HL-60 (cell line): ENCODE measurements around the gene FALEC.

ENCODE experiments used
- DNase-seq, 2 experiments: peaks; one replicate each; pipeline ENCODE4 v3.0.0-alpha.2; 2010 to 2020; ENCODE audit warnings: low read depth in 1 of 2, low spot score in 1 of 2
- H3K27ac ChIP-seq: fragments of 250-450 bp; sonication (Bioruptor Pico); replicated peaks from 2 replicates; pipeline ENCODE4 v1.5.1; 2020; ENCODE audit warnings: mild to moderate bottlenecking, moderate library complexity
- H3K27me3 ChIP-seq: fragments of 250-450 bp; sonication (Bioruptor Pico); 2 replicates; pipeline ENCODE4 v1.5.1; 2021; ENCODE audit warnings: mild to moderate bottlenecking, moderate library complexity; ENCODE audit not compliant: insufficient read depth, poor library complexity, severe bottlenecking
- H3K4me3 ChIP-seq: replicated peaks from 2 replicates; pipeline ENCODE4 v1.5.1; 2011; ENCODE audit warnings: mild to moderate bottlenecking, control low read depth, low read length; ENCODE audit not compliant: insufficient read depth
- GABPA ChIP-seq: IDR thresholded peaks from 2 replicates; pipeline ENCODE4 v1.6.1; 2012; ENCODE audit warnings: low read depth
- POLR2AphosphoS5 ChIP-seq: IDR thresholded peaks from 2 replicates; pipeline ENCODE4 v1.6.1; 2012; ENCODE audit warnings: low read depth
- SPI1 ChIP-seq: IDR thresholded peaks from 2 replicates; pipeline ENCODE4 v1.6.1; 2012; ENCODE audit warnings: low read depth, mild to moderate bottlenecking, borderline replicate concordance
- TF ChIP-seq, protein P1 (sequence below): IDR thresholded peaks from one replicate; pipeline ENCODE4 v1.5.1; 2011; ENCODE audit warnings: low read length, control low read depth, inconsistent platforms; ENCODE audit not compliant: insufficient read depth
- TF ChIP-seq, protein P2 (sequence below): IDR thresholded peaks from 2 replicates; pipeline ENCODE4 v1.6.1; 2012; ENCODE audit warnings: low read depth; ENCODE audit not compliant: insufficient replicate concordance

FALEC gene

DNA sequence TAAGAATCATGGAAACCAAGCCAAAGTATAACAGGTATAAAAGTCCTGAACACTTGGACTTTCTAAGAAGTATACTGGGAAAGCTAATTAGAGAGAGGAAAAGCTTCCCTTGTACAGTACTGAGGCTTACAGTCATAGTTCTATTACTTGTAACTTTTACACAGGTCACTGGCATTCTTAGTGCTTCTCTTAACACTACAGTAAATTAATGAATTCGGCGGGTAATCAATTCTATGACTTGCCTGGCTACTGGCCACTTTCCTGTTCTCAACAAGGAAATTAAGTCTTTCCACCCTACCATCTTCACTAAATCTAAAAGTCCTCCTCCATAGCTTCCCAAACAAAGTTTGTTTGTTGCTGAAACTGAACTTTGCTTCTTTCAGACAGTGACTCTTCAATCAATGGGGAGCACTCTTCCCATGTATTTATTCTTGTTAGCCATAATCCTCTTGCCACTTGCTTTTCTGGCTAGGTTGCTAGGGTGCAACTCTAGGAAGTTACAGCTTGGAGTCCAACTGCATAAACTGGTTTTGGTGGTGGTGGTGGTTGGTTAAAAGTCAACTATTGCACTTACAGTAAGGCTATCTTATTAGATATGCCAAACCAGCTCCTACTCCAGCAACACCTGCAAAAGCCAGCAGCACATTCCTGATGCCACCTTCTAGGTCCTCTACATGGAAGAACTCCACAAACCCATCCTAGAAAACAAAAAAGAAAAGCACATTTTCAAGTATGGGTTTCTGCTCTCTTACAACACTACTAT lies 61.4 kb downstream of the FALEC start:
- no peaks in the 10 kb centered on the region for H3K27me3 ChIP-seq
- peak overlapping the region; percentile 93 for H3K4me3 ChIP-seq
- peak overlapping the region; percentile 13 for H3K27ac ChIP-seq
- TF ChIP-seq, protein P1, sequence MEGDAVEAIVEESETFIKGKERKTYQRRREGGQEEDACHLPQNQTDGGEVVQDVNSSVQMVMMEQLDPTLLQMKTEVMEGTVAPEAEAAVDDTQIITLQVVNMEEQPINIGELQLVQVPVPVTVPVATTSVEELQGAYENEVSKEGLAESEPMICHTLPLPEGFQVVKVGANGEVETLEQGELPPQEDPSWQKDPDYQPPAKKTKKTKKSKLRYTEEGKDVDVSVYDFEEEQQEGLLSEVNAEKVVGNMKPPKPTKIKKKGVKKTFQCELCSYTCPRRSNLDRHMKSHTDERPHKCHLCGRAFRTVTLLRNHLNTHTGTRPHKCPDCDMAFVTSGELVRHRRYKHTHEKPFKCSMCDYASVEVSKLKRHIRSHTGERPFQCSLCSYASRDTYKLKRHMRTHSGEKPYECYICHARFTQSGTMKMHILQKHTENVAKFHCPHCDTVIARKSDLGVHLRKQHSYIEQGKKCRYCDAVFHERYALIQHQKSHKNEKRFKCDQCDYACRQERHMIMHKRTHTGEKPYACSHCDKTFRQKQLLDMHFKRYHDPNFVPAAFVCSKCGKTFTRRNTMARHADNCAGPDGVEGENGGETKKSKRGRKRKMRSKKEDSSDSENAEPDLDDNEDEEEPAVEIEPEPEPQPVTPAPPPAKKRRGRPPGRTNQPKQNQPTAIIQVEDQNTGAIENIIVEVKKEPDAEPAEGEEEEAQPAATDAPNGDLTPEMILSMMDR, result no peak
- no peak for TF ChIP-seq SPI1
- TF ChIP-seq POLR2AphosphoS5, result no peak; the same call in 1 of the 2 replicates
- no peak for TF ChIP-seq GABPA
- TF ChIP-seq, protein P2, sequence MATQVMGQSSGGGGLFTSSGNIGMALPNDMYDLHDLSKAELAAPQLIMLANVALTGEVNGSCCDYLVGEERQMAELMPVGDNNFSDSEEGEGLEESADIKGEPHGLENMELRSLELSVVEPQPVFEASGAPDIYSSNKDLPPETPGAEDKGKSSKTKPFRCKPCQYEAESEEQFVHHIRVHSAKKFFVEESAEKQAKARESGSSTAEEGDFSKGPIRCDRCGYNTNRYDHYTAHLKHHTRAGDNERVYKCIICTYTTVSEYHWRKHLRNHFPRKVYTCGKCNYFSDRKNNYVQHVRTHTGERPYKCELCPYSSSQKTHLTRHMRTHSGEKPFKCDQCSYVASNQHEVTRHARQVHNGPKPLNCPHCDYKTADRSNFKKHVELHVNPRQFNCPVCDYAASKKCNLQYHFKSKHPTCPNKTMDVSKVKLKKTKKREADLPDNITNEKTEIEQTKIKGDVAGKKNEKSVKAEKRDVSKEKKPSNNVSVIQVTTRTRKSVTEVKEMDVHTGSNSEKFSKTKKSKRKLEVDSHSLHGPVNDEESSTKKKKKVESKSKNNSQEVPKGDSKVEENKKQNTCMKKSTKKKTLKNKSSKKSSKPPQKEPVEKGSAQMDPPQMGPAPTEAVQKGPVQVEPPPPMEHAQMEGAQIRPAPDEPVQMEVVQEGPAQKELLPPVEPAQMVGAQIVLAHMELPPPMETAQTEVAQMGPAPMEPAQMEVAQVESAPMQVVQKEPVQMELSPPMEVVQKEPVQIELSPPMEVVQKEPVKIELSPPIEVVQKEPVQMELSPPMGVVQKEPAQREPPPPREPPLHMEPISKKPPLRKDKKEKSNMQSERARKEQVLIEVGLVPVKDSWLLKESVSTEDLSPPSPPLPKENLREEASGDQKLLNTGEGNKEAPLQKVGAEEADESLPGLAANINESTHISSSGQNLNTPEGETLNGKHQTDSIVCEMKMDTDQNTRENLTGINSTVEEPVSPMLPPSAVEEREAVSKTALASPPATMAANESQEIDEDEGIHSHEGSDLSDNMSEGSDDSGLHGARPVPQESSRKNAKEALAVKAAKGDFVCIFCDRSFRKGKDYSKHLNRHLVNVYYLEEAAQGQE, result no peak
- DNase-seq, result no peak

DNA sequence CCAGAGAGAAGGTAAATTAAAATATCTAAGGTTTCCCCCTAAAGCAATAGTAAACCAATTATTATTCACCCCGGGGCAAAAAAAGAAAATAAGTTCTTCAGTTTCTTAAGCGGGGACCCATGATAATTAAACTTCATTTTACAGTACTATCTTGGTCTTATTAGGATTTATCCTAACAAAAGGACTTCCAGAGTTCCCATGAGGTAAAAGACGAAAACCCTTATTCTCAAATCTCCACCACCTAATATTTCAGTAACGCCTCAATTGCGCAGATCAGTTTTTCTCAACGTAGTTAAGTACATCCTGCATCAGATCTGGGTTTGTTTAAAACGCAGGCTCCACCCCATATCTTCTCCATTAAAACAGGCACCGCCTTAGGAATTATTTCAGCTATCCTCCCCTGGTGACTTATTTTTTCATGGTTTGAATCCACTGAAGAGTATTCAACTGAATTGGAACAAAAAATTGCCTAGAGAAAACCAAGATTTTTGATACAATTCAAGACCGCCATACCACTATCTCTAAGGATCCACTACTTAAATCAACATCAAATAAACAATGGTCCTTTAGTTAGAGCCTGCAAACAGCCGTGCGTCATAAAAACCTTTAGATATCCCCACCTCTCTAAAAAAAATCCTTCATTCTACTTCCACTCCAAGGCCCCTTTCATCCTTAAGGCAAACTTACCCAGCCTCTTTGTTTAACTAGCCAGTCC lies 62.2 kb downstream of the FALEC start:
- H3K27ac ChIP-seq, result peak overlapping the region; percentile 99
- DNase-seq, result peak in 1 of 2 experiments; percentile 49
- H3K27me3 ChIP-seq, result no peaks in the 10 kb centered on the region
- H3K4me3 ChIP-seq, result peak overlapping the region; percentile 93
- TF ChIP-seq POLR2AphosphoS5 (no peak), GABPA (no peak), SPI1 (no peak)
- TF ChIP-seq, protein P2, result no peak
- TF ChIP-seq, protein P1, result no peak

DNA sequence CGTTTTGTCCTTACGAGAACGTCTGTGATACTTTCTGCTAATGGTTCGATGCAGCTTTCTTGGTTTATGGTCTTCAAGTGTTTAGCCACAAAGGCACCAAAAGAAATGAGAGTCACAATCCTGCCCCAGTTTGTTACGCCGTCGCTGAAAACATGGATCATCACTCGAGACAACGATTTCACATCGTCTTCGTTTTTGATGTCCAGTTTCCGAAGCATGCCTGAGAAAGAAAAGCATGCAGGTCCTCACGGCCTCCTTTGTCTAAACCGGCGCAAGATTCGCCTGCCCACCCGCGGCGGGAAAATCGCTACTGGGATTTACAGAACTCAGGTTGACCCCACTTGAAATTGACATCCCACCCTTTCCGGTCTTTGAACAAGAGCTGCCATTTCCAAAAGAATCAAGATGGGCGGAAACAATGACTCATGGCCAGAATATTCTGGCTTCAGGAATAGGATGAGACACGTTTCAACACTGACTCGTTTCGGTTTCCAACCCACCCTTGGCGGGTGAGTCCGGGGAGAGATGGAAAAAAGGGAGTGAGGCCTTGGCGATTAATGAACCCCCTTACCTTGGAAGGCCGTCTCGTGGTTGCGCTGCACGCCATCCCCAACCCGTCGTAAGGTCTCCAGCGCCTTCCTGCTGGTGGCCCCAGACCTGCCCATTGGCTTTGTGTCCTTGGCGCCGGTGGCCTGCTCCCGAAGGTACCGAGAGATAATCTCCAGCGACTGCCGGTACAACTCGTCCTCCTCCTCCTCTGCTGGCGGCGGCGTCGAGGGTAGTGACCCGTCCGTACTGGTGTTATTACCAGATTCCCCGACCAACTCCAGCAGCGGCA lies 62.9 kb downstream of the FALEC start:
- Histone ChIP-seq H3K27me3 (no peaks in the 10 kb centered on the region), H3K4me3 (peak overlapping the region; percentile 93), H3K27ac (peak overlapping the region; percentile 99)
- peak; percentile 15 to 70 for DNase-seq
- TF ChIP-seq, protein P2, result no peak
- peak; percentile 65; the same call in 1 of the 2 replicates for TF ChIP-seq POLR2AphosphoS5
- no peak for TF ChIP-seq SPI1
